K562 (cell line): Measurements from ENCODE around the gene PDE11A. TPM values are rescaled to one million over a fixed set of nuclear protein-coding genes. Genes with fewer than 3 reads are reported as not detected.

Source experiments
- ATAC-seq: fragments of 200-7000 bp; cut with Tn5 transposase; 3 replicates; pipeline ENCODE4 v1.9.1; 2020; ENCODE audit warnings: moderate library complexity
- BruUV-seq: library from RNA; stranded (reverse); fragments of 400-500 nt; replicated peaks from 2 replicates; lab custom pipeline; 2021; lab: Mats Ljungman, UMichigan
- CTCF ChIA-PET: fragments of 300-600 bp; formaldehyde crosslinking; extraction: SDS; loops from one replicate; lab custom pipeline; 2021; ENCODE audit warnings: low intra/inter-chr PET ratio; lab: Yijun Ruan, JAX
- POLR2A ChIA-PET: fragments of 300-600, 350-650 bp; sonication (Branson Sonifier 250); formaldehyde crosslinking; extraction: SDS; loops from one replicate; lab custom pipeline; 2021; ENCODE audit warnings: antibody characterized with exemption, inconsistent platforms; lab: Yijun Ruan, JAX
- DNase-seq, 4 experiments: peaks; one replicate each; pipeline versions ENCODE4 v3.0.0 to v3.0.0-alpha.2; 2011 to 2018; ENCODE audit warnings: low spot score in 3 of 4, mixed read lengths in 3 of 4; ENCODE audit errors: extremely low read depth in 1 of 4
- FAIRE-seq: peaks from 2 replicates; lab custom pipeline; 2011; peaks lifted over from hg19 to GRCh38; lab: Jason Lieb, UNC
- H2AFZ ChIP-seq: 2 replicates; pipeline ENCODE4 v1.6.0; 2011; ENCODE audit warnings: low read depth, low read length, control low read depth, inconsistent platforms
- H3K27ac ChIP-seq: fragments of 200-600 bp; 3 replicates; pipeline ENCODE4 v1.8.0; 2011; ENCODE audit warnings: low read depth, mild to moderate bottlenecking, control low read depth, inconsistent platforms, low read length, moderate library complexity, mixed read lengths; ENCODE audit errors: extremely low read depth
- H3K27me3 ChIP-seq, 2 experiments: fragments of 300-600 bp in 1 of 2; 2 replicates in 1 of 2; 3 replicates in 1 of 2; pipeline versions ENCODE4 v1.6.0 to v1.8.0; 2011; ENCODE audit warnings: inconsistent platforms in 2 of 2, low read length in 2 of 2, mild to moderate bottlenecking in 1 of 2, mixed read lengths in 1 of 2, moderate library complexity in 1 of 2; ENCODE audit not compliant: control insufficient read depth in 2 of 2, insufficient read depth in 2 of 2
- H3K36me3 ChIP-seq: fragments of 300-600 bp; 3 replicates; pipeline ENCODE4 v1.8.0; 2011; ENCODE audit warnings: mild to moderate bottlenecking, low read length, inconsistent platforms; ENCODE audit not compliant: control insufficient read depth, insufficient read depth
- H3K4me1 ChIP-seq, 2 experiments: fragments of 200-600 bp in 1 of 2; replicated peaks in 1 of 2; 2 replicates in 1 of 2; 3 replicates in 1 of 2; pipeline versions ENCODE4 v1.5.1 to v1.8.0; 2011; ENCODE audit warnings: inconsistent platforms in 2 of 2, low read length in 2 of 2, mild to moderate bottlenecking in 1 of 2, mixed read lengths in 1 of 2, moderate library complexity in 1 of 2; ENCODE audit not compliant: control insufficient read depth in 2 of 2, insufficient read depth in 2 of 2
- H3K4me2 ChIP-seq: 2 replicates; pipeline ENCODE4 v1.6.1; 2011; ENCODE audit warnings: low read length, control low read depth, inconsistent platforms, mixed read lengths; ENCODE audit not compliant: insufficient read depth
- H3K4me3 ChIP-seq: fragments of 200-600 bp; sonication (generic), shearing (Covaris generic); 2 replicates; pipeline ENCODE4 v1.5.1; 2016; ENCODE audit warnings: control low read depth, inconsistent platforms
- H3K79me2 ChIP-seq: fragments of 200-600 bp; 3 replicates; pipeline ENCODE4 v1.8.0; 2011; ENCODE audit warnings: low read length, inconsistent platforms; ENCODE audit not compliant: control insufficient read depth, insufficient read depth
- H3K9ac ChIP-seq, 2 experiments: 2 replicates each; pipeline versions ENCODE4 v1.6.0 to v1.6.1; 2011; ENCODE audit warnings: low read depth in 2 of 2, low read length in 2 of 2, control low read depth in 1 of 2, inconsistent platforms in 1 of 2, mild to moderate bottlenecking in 1 of 2, mixed read lengths in 1 of 2; ENCODE audit not compliant: insufficient read depth in 1 of 2
- H3K9me1 ChIP-seq: one replicate; pipeline ENCODE4 v1.6.0; 2011; ENCODE audit warnings: inconsistent platforms, mild to moderate bottlenecking, low read length, moderate library complexity; ENCODE audit not compliant: control insufficient read depth, insufficient read depth
- H3K9me3 ChIP-seq: replicated peaks from 2 replicates; pipeline ENCODE4 v1.5.1; 2011; ENCODE audit warnings: low read depth, low read length, inconsistent platforms; ENCODE audit not compliant: control insufficient read depth, insufficient read depth
- H4K20me1 ChIP-seq: replicated peaks from 2 replicates; pipeline ENCODE4 v1.6.1; 2011; ENCODE audit warnings: low read length, inconsistent platforms, mixed read lengths; ENCODE audit not compliant: control insufficient read depth, insufficient read depth
- ARID3B ChIP-seq: fragments of 250-450 bp; sonication (Bioruptor Pico); IDR thresholded peaks from 2 replicates; pipeline ENCODE4 v1.4.0; 2020; ENCODE audit warnings: borderline replicate concordance
- CBFA2T3 ChIP-seq: fragments of 450-650 bp; IDR thresholded peaks from 2 replicates; pipeline ENCODE4 v1.6.1; 2017
- DPF2 ChIP-seq: fragments of 450-650 bp; IDR thresholded peaks from 2 replicates; pipeline ENCODE4 v1.6.1; 2016
- E2F6 ChIP-seq, 2 experiments: IDR thresholded peaks; 2 replicates each; pipeline ENCODE4 v1.6.1; 2011; ENCODE audit warnings: borderline replicate concordance in 1 of 2, control low read depth in 1 of 2, low read depth in 1 of 2, low read length in 1 of 2, mild to moderate bottlenecking in 1 of 2, mixed read lengths in 1 of 2, moderate library complexity in 1 of 2; ENCODE audit not compliant: insufficient read depth in 1 of 2, insufficient read length in 1 of 2, poor library complexity in 1 of 2, severe bottlenecking in 1 of 2; ENCODE audit errors: extremely low read depth in 1 of 2
- EP300 ChIP-seq: IDR thresholded peaks from 2 replicates; pipeline ENCODE4 v1.6.1; 2012; ENCODE audit warnings: low read length, improper control_type of control experiment
- MXD1 ChIP-seq: fragments of 250-450 bp; sonication (Bioruptor Pico); IDR thresholded peaks from 2 replicates; pipeline ENCODE4 v1.8.0; 2021; ENCODE audit warnings: borderline replicate concordance, mild to moderate bottlenecking, moderate library complexity; ENCODE audit not compliant: poor library complexity, severe bottlenecking
- NFRKB ChIP-seq: fragments of 450-650 bp; IDR thresholded peaks from 2 replicates; pipeline ENCODE4 v1.6.1; 2016; ENCODE audit warnings: low read depth
- SIN3B ChIP-seq: fragments of 450-650 bp; IDR thresholded peaks from 2 replicates; pipeline ENCODE4 v1.6.1; 2017; ENCODE audit warnings: low read depth, mild to moderate bottlenecking, moderate library complexity
- SOX6 ChIP-seq: fragments of 450-650 bp; IDR thresholded peaks from 2 replicates; pipeline ENCODE4 v1.6.1; 2014; ENCODE audit warnings: mild to moderate bottlenecking
- TCF3 ChIP-seq: sonication (generic); formaldehyde crosslinking; IDR thresholded peaks from 2 replicates; pipeline ENCODE4 v1.4.0; 2020; ENCODE audit warnings: mild to moderate bottlenecking, missing genetic modification reagents
- ZFP36 ChIP-seq: fragments of 150-350 bp; IDR thresholded peaks from 2 replicates; pipeline ENCODE4 v1.6.1; 2018; ENCODE audit warnings: low read length, low read depth; ENCODE audit not compliant: partially characterized antibody
- ZNF165 ChIP-seq: fragments of 250-450 bp; sonication (Bioruptor Pico); IDR thresholded peaks from 2 replicates; pipeline ENCODE4 v1.4.0; 2020; ENCODE audit warnings: borderline replicate concordance
- ZNF408 ChIP-seq: fragments of 250-450 bp; sonication (Bioruptor Pico); IDR thresholded peaks from 2 replicates; pipeline ENCODE4 v1.4.0; 2020; ENCODE audit warnings: low read depth, mild to moderate bottlenecking, moderate library complexity
- WGBS: fragments of 100-300 bp; shearing (Covaris generic); methylation state at CpG from one replicate; pipeline ENCODE4 v1.1.6; 2016; ENCODE audit warnings: low coverage, mixed read lengths; ENCODE audit not compliant: insufficient coverage; ENCODE audit errors: missing lambda C conversion rate; 5-methylcytosine and 5-hydroxymethylcytosine counted together
- in situ Hi-C: fragments of 300-500 bp; cut with MboI; formaldehyde crosslinking; loops from 4 replicates; pipeline ENCODE4 v1.15.0; 2018; ENCODE audit warnings: inconsistent platforms, mixed read lengths
- intact Hi-C: fragments of 100-400 bp; cut with micrococcal nuclease; formaldehyde crosslinking; loops from 2 replicates; pipeline ENCODE4 v1.14.2; 2022
- polyA plus RNA-seq, 8 experiments: library from polyadenylated mRNA; depleted of rRNA in 4 of 8; stranded (reverse) in 5 of 8; unstranded in 3 of 8; fragments of >200 nt; fragmentation: Nextera tagmentation in 2 of 8; fragmentation: Illumina TruSeq in 1 of 8; extraction: Ambion mirVana in 2 of 8; extraction: Trizol in 1 of 8; gene quantifications; 2 replicates each; pipeline versions ENCODE4 v1.2.1 to v1.2.3, GENCODE V29; 2011 to 2014; ENCODE audit warnings: inconsistent platforms in 1 of 8, missing spikeins in 1 of 8
- total RNA-seq, 7 experiments: library from RNA; depleted of rRNA in 6 of 7; stranded (reverse); fragments of >200 nt in 6 of 7; fragmentation: Illumina TruSeq in 2 of 7; extraction: Trizol in 2 of 7; gene quantifications; 2 replicates each; pipeline versions ENCODE4 v1.2.1 to v1.2.3, GENCODE V29; 2011 to 2021; ENCODE audit warnings: low replicate concordance in 1 of 7
- TF ChIP-seq, protein P1 (sequence below): IDR thresholded peaks from 2 replicates; pipeline ENCODE4 v1.6.1; 2011; ENCODE audit not compliant: insufficient read length; ENCODE audit errors: extremely low read depth
- TF ChIP-seq, protein P2 (sequence below): fragments of 450-650 bp; IDR thresholded peaks from 2 replicates; pipeline ENCODE4 v1.6.1; 2016; ENCODE audit warnings: mild to moderate bottlenecking

The PDE11A gene
- total and polyA plus RNA-seq, 9 of the 15 experiments (the other 6 are each of a cell fraction or from before 2014, with no cell fraction given): 3.2 to 22.1 (median 5.7) TPM

- Histone ChIP-seq H3K9ac (no peak overlapping the region), H3K79me2 (no peaks in the 10 kb centered on the region), H3K27ac (no peak overlapping the region), H3K9me1 (no peaks in the 10 kb centered on the region), H2AFZ (no peak overlapping the region), H3K27me3 (no peaks in the 10 kb centered on the region), H3K4me1 (peaks cover 12 to 43% of the 10 kb centered on the region in 2 experiments), H3K4me3 (no peak overlapping the region), H3K4me2 (no peak overlapping the region), H4K20me1 (no peaks in the 10 kb centered on the region), H3K36me3 (no peaks in the 10 kb centered on the region), H3K9me3 (no peaks in the 10 kb centered on the region)
- BruUV-seq: no TSS peak
- no peak for DNase-seq
- intact Hi-C loops (no loop called here), in situ Hi-C loops (no loop called here)
- ATAC-seq: no peak
- CTCF ChIA-PET: no interaction called here
- POLR2A ChIA-PET: interaction anchor here (0.5 to 2.3 kb wide), 5 partner anchors 9 to 77 kb away, joined by 4 to 8 read pairs (median 5); no protein-coding TSS in a partner anchor
- no peak for FAIRE-seq
- 71% methylated on average over 6 of the region's 6 CpGs for WGBS
- TF ChIP-seq, protein P1, sequence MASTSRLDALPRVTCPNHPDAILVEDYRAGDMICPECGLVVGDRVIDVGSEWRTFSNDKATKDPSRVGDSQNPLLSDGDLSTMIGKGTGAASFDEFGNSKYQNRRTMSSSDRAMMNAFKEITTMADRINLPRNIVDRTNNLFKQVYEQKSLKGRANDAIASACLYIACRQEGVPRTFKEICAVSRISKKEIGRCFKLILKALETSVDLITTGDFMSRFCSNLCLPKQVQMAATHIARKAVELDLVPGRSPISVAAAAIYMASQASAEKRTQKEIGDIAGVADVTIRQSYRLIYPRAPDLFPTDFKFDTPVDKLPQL: no peak
- TF ChIP-seq MXD1 (CRISPR knock-in tag) (no peak), SOX6 (peak; percentile 66; the same call in 1 of the 2 replicates), EP300 (peak; percentile 35; the same call in 1 of the 2 replicates), TCF3 (CRISPR knock-in tag) (no peak), CBFA2T3 (peak; percentile 18; the same call in 1 of the 2 replicates), NFRKB (no peak), SIN3B (no peak), DPF2 (0 out of 2 replicates have a peak, but pooled peaks have one; percentile 17), ZNF408 (no peak), ZNF165 (CRISPR knock-in tag) (no peak), ZFP36 (no peak), E2F6 (IDR thresholded peaks at IDR 0.05; ENCODE audit: borderline replicate concordance in 1 of 2, extremely low read depth in 1 of 2, insufficient read depth in 1 of 2, insufficient read length in 1 of 2, low read depth in 1 of 2, low read length in 1 of 2, poor library complexity in 1 of 2, severe bottlenecking in 1 of 2) (no peak), ARID3B (CRISPR knock-in tag) (no peak)
- TF ChIP-seq, protein P2, sequence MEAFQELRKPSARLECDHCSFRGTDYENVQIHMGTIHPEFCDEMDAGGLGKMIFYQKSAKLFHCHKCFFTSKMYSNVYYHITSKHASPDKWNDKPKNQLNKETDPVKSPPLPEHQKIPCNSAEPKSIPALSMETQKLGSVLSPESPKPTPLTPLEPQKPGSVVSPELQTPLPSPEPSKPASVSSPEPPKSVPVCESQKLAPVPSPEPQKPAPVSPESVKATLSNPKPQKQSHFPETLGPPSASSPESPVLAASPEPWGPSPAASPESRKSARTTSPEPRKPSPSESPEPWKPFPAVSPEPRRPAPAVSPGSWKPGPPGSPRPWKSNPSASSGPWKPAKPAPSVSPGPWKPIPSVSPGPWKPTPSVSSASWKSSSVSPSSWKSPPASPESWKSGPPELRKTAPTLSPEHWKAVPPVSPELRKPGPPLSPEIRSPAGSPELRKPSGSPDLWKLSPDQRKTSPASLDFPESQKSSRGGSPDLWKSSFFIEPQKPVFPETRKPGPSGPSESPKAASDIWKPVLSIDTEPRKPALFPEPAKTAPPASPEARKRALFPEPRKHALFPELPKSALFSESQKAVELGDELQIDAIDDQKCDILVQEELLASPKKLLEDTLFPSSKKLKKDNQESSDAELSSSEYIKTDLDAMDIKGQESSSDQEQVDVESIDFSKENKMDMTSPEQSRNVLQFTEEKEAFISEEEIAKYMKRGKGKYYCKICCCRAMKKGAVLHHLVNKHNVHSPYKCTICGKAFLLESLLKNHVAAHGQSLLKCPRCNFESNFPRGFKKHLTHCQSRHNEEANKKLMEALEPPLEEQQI: no peak
Measured at GRCh38 chr2:177680866-177681712, 391.5 kb downstream of the PDE11A start.
